HG03378 (cell line): ENCODE data around the gene FAM163A.

Experiments used
- ATAC-seq: cut with Tn5 transposase; IDR thresholded peaks from one replicate; pipeline ENCODE4 v1.9.1; 2021; ENCODE audit warnings: mild to moderate bottlenecking, moderate library complexity; ENCODE audit not compliant: unreplicated experiment

FAM163A gene

DNA sequence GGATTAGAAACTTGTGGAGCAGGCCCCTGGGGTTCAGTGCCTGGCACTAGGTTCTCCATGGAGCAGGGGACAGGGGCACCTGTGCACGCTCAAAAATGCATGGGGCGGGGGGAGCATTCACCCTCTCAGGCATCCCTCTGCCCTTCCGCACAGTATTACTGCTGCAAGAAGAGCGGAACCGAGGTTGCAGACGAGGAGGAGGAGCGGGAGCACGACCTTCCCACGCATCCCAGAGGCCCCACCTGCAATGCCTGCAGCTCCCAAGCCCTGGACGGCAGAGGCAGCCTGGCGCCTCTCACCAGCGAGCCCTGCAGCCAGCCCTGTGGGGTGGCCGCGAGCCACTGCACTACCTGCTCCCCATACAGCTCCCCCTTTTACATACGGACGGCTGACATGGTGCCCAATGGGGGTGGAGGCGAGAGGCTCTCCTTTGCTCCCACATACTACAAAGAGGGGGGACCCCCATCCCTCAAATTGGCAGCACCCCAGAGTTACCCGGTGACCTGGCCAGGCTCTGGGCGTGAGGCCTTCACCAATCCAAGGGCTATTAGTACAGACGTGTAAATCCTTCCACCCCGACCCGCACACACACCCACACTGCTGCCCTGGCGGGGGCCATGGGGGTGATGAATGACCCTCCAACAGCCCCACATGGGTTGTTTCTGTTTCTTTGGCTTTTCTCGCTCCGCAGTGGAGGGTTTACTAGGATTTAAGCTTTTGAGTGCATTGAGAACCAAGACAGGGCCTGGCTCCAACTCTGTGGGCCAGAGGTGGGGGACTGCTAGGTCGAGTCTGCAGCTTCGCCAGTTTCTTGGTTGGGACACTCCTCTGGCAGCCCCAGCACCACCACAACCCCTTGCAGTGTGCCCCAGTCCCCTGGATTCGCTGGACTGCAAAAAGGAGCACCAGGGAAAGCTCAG is 70.8 kb downstream of the FAM163A start:
- no peak for ATAC-seq

DNA sequence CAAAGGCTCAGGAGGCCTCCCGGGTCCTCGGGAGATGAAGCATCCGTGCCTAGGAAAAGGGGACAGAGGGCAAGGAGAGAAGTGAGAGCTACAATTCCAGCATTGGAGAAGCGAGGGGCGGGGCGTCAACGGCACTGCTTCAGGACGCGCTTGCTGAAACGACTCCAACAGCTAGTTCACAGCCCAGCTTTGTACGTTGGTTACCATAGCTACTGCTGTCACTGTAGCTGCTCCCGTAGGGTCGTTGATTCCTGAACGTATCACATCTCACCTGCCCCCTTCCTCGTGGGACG is 71.4 kb downstream of the FAM163A start:
- ATAC-seq = peak; percentile 19

DNA sequence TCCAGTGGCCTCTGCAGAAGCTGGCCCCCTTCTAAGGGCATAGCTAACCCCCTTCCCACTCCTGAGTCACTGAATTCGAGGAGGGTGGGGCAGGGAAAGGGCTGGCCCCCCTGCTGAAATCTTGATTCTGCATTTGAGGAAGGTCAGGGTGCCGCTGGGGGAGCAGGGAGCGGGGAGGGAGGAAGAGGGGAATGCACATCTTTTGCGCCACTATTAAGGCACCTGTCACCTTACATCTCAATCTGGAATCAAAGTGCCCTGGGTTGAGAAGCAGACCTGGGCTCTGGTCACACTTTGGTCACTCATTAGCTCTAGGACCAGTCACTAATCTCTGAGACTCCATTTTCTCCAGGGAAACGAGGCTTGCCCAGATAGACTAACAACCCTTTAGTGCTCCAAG is 72.5 kb downstream of the FAM163A start:
- no peak for ATAC-seq

DNA sequence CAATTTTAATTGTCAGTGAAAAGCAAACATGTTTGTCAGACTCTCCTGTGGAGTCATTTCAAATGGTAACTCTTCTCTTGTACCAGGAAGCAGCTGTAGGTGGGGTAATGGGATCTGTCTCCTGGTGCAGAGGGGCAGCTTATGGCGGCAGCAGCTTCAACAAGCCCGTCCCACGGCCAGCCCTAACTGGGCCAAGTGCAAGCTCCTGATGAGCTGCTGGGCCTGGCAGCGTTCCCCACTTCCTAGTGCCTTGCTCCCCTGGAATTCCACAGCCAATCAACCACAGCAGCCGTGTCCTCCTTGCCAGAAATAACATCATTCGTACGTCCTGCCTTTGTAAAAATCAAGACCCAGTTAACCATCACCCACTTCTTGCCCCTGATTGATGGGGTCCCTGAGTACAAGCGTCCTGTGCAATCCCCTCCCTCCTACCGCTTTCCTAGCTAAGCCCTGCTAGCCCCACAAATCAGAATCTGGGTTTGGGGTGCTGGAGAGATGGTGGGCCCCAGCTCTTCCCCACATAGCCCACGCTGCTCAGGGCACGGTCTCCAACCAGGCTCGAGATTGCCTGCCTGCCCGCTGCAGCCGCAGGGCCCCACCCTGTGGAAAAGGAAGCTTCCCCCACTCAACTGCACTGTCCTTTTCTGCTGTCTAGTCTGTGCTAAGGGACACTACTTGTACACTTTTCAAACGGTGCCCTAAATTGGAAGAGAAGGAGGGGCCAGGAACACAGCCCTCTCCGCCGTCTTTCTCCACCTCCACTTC is 73.3 kb downstream of the FAM163A start:
- ATAC-seq = no peak

DNA sequence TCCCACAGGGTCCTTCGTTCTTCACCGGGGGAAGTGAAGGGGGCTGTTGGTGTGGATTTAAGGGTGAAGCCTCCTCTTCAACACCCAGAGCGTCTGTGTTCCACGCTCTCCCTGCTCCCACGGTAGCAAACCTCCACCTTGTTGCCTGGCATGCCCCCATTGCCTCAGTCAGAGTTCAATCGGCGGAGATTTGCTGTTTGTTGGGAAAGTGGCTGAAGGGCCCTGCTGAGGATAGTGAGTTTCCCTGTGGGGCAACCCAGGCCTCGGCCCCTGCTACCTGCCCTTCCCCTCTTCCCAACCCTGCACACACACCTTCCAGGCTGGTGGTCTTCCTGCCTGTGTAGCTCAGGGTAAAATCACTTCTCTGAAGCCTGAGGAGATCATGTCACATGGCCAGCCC is 74.0 kb downstream of the FAM163A start:
- no peak for ATAC-seq

DNA sequence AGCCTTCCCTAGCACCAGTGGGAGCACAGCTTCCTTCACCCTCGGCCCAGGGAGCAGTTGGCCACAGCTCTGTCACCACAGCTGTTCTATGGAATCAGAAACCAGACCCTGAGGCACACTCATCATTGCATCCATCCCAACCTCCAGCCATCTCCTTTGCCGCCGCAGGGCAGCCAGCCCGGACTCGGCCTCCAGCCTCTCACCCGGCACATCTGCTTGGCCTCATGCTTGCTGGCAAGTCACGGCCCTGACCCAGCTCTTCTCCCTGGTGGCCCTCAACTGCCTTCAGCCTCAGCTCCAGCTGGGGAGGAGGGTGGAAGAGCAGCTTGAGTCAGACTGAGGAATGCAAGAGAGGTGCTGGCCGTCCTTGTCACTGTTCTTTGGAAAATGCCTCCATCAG is 74.7 kb downstream of the FAM163A start:
- no peak for ATAC-seq

DNA sequence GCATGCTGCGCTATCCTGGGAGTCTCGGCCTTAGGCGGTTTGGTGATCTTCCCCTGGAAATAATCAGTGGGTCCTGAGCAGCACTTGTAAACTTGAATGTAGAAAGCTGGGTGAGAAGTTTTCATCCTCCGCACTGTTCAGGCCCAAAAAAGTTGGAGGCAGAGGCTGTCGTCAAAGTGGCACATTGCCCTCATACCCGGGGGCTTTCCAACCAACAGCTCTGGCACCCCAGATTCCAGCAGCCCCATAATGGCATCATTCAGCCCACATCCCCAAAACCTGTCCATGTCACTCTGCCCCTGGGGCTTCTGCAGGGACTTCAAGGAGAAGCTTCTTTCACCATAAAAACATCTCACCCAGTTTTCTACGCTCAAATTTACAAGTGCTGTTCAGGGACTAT is 75.2 kb downstream of the FAM163A start:
- no peak for ATAC-seq

DNA sequence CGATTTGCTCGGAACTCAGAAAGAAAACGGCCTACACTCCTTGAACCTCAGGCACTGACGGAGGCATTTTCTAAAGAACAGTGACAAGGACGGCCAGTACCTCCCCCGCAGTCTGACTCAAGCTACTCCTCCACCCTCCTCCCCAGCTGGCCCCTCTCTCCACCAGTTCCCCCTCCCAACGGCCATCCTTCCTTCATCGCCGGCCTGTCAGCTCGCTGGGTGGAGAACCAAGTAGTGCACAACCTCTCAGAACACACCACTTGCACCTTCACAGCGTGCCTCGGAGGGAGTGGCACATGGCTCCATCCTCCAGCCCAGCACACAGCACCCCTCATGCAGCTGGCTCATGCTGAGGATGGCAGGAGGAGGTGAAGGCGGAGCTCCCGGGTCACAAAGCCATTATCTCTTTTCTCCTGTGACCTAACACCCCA is 75.7 kb downstream of the FAM163A start:
- ATAC-seq = no peak

DNA sequence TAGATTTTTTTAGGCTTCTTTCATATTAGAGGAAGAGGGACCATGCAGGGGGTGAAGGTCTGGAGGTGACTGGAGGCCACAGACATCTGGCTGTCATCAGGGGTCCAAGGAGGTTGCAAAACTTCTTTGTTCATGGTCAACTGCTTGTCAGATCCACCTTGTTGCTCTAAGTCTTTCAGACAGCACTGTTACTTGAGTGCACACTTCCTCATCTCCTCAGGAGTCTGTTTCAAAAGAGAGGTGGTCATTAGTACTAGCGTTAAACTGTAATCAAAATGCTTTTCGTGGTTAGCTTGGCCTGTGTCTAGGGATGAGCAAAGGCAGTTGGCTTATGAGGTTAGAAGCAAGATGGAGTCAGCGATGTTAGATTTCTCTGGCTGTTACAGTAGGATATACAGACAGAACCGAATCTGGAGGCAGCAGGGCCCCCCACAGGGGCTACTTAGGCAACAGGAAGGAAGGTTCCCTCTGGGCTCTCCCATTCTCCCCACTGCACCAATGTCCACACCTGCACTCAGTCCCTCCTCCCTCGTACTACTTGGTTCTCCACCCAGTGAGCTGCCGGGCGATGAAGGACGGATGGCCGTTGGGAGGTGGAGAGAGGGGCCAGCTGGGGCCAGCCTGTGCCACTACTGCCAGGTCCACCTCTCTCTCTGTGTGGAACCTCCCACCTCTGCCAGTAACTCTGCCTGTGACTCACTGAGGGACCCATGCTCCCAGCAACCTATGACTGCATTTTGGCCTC is 77.3 kb downstream of the FAM163A start:
- no peak for ATAC-seq

DNA sequence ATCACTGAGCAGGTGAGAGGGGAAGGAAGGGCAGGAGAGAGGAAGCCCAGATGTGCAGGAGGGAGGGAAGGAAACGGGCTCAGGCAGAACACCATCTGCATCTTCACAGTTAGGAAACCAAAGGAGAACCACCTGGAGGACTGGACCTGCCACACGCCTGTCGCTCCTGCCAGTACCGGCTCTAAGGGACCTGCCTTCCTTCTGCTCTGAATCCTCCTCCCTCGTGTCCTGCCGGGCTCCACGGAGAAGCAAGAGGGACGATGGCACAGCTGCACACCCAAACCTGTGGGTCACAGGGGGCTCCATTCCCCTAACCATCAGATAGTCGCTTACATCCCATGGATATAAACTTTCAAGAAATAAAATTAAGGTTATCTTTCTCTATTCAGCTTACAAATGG is 78.4 kb downstream of the FAM163A start:
- no peak for ATAC-seq

DNA sequence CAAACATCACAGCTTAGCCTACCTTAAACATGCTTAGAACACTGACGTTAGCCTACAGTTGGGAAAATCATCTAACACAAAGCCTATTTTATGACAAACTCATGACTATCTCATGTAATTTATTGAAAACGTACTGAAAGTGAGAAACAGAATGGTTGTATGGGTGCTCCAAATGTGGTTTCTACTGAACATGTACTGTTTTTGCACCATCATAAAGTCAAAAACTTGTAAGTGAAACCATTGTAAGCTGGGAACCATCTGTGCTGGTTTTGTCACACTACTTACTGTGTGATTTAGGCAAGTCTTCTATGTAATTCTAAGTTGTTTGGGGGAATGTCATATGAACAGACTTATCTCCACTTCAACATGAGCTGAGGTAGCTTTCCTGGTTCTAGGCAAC is 79.0 kb downstream of the FAM163A start:
- no peak for ATAC-seq

DNA sequence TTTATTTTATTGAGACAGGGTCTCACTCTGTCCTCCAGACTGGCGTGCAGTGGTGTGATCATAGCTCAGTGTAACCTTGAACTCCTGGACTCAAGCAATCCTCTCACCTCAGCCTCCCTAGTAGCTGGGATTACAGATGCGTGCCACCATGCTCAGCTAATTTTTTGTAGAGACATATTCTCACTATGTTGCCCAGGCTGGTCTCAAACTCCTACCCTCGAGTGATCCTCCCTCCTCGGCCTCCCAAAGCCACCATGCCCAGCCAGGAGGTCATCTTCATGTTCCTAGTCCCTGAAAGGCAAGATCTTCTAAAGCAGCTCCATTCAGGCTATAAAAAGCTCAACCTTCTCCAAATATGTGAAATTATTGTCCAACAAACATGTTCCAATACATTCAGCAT is 80.6 kb downstream of the FAM163A start:
- ATAC-seq = no peak

DNA sequence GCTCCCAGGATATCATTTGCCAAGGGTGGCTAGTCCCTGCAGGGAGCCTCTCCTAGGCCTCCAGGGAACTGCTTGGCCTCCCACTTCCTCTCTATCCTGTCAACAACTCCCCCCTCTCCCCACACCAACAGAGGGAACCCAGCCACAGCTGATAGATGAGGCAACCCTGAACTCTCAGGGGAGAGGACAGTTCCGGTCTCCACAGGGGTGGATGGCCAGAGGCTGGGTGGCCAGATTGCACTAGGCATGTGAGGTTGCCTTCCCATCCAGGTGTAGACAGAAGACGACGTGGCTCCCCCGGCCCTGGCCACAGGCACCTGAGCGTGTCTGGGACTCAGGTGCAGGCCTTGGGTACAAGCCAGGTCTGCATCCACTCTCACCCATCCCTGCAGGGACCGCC is 81.2 kb downstream of the FAM163A start:
- no peak for ATAC-seq

DNA sequence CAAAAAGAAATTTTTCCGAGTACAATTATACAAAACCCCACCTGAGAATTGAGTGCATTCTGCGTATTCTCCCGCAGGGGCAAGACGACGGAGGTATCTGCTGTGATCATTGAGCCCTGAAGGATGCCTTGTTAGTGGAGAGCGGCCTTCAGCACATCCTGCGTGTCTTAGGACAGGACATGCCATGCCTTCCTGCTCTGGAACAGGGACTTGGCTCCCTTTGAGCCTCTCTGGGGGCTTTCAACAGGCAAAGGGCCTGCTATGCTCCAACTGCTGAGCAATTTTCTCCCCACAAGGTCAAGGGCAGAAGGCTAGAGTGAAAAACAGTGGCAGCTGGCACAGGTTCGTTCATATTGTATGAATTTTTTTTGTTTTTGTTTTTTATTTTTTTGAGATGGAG is 82.1 kb downstream of the FAM163A start:
- no peak for ATAC-seq

DNA sequence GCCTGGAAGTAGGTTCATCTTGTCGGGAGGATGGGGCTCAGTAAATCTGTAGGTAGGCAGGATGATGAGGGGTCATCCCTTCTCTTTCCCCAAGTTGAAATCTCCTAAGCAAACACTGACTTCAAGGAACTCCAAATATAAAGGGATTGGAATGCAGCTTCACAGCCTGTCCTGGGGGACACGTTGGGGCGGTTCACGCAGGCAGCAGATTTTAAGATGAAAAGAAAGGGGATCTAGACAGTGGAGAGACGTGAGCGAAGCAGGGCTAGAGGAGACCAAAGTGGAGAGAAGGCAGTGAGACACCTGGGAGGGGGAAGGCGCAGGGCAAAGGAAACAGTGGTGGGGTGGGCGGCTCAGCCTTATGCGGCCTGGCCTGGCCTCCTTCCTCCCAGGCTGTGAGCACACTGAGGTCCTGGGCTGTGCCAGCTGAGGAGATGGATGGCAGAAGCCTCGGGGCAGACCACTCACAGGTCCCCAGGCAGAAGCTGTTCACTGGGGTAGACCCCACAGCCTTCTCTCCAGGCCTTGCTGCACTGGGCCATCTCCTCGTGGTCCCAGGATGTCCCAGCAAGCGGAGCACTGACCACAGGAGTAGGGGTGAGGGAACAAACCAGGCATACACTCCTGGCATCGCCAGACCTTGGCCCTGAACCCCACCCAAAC is 82.8 kb downstream of the FAM163A start:
- no peak for ATAC-seq

DNA sequence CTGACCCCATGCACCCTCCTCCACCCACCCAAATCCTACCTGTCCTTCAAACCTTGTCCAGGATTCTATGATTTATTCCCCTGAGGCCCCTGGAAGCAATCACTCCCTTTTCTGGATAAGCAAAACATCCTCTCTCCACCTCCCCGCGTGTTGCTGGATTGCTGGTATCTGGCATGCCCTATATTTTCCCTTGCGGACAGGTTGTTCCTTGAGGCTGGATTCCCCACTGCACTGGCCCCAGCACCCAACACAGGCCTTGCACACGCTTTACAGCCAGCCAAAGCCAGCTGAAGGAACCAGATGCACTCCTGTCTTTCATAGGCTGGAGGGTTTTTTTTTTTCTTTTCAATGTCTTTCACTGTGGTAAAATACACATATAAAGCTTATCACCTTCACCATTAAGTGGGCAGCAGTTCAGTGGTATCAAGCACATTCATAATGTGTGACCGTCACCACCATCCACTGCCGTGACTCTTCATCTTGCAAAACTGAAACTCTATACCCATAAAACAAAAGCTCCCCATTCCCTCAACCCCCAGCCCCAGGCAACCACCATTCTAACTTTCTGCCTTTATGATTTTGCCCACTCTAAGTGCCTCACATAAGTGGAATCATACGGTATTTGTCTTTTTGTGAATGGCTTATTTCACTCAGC is 83.7 kb downstream of the FAM163A start:
- no peak for ATAC-seq

DNA sequence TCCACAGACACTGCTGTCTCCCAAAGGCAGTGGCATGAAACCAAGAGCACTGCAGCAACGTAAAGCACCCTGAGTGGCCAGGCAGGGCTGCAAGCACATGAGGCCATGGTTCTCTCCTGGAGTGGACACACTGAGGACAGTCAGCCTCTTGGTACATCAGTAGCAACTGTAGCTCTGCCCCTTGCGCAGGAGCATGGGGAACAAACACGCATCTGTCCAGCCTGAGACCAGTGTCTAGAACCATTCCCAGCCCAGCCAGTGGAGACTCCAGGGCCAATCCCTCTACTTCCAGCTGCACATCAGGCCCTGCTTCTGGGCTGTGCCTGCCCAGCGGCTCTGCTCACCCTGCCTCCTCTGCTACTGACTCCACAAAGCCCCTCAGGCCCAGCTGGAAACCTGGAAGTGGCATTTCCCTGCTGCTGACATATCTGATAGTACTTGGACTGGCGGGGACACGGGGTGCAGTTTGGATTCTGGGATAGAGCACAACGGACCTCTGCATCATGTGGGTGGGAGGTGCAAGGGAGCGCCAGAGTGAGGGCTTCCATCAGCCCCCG is 85.5 kb downstream of the FAM163A start:
- no peak for ATAC-seq

DNA sequence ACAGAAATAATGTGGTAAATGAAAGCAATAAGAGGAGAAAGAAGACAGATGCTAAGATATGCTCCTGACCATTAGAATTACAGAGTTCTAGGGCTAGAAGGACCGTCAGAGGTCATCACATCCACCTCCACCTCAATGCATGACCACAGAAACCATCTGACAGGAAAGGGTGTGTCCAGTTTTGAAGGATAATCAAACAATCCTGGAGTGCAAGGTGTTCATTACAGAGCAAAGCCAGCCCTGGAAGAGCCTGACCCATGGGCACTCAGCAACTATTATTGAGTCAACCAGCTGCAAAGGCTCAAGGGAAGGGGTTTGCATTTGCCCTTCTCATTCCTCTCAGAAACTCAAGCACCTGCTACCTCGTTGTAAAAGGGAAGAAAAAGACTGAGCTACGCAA is 88.1 kb downstream of the FAM163A start:
- no peak for ATAC-seq

DNA sequence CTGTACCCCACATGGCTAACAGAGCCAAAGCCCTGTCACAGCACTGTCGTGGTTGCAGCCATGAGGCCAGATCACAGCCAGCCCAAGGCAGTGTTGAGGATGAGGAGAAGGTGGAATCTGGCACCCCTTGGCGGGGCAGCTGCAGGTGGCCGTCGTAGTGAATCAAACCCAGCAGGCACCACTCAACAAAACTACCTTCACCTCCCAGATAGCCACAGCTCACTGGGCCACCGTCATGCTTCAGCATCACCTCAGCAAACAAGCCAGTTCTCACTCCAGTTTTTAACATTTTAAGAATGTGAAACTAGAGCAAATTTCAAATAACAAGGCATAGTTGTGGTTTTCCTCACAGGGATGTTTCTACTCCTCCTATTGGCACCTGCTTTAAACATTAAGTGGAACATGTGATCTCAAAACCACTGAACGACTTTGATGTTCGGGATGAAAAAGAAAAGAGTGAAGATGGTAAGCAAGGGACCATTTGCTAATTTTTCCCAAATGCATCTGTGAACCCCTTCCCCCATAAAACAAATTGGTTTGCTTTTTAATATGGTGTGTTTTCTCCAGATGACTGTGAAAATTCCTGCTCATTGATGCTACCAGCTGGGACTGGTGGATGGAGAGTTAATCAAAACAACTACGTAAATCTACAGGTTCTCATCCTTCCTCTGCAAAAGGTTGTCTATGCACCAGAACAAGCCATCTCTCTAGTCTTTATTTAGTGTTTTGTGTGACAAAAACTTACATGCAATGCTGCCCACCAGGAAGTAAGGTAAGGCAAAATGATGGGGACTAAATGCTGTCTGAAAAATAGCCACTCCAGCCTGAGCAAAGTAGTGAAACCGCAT is 89.0 kb downstream of the FAM163A start:
- ATAC-seq = no peak
